Fibroblast of pulmonary artery (primary cell): Measurements from ENCODE around the gene CNTNAP2.

Experiments
- DNase-seq: peaks from one replicate; pipeline ENCODE4 v3.0.0-alpha.2; 2010; ENCODE audit warnings: low read depth
- H3K4me3 ChIP-seq: replicated peaks from 2 replicates; pipeline ENCODE4 v1.5.1; 2011; ENCODE audit warnings: low read depth, mild to moderate bottlenecking, control low read depth, low read length, moderate library complexity
- TF ChIP-seq, protein P1 (sequence below): IDR thresholded peaks from 2 replicates; pipeline ENCODE4 v1.5.1; 2011; ENCODE audit warnings: mild to moderate bottlenecking, control low read depth, low read length, inconsistent platforms; ENCODE audit errors: missing control alignments

Gene CNTNAP2

DNA sequence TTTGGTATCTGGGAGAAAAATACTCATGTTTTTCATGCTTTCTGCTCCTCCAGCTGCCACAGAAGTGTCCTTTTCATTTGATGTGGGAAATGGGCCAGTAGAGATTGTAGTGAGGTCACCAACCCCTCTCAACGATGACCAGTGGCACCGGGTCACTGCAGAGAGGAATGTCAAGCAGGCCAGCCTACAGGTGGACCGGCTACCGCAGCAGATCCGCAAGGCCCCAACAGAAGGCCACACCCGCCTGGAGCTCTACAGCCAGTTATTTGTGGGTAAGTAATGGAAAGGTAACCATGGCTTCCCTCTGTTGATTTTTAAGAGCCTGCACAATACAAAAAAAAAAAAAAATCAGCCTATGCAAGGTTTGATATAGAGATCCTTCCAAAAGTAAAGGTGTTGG lies 2030.8 kb downstream of the CNTNAP2 start:
- DNase-seq, result no peak
- TF ChIP-seq, protein P1, sequence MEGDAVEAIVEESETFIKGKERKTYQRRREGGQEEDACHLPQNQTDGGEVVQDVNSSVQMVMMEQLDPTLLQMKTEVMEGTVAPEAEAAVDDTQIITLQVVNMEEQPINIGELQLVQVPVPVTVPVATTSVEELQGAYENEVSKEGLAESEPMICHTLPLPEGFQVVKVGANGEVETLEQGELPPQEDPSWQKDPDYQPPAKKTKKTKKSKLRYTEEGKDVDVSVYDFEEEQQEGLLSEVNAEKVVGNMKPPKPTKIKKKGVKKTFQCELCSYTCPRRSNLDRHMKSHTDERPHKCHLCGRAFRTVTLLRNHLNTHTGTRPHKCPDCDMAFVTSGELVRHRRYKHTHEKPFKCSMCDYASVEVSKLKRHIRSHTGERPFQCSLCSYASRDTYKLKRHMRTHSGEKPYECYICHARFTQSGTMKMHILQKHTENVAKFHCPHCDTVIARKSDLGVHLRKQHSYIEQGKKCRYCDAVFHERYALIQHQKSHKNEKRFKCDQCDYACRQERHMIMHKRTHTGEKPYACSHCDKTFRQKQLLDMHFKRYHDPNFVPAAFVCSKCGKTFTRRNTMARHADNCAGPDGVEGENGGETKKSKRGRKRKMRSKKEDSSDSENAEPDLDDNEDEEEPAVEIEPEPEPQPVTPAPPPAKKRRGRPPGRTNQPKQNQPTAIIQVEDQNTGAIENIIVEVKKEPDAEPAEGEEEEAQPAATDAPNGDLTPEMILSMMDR, result no peak
- H3K4me3 ChIP-seq, result no peak overlapping the region

DNA sequence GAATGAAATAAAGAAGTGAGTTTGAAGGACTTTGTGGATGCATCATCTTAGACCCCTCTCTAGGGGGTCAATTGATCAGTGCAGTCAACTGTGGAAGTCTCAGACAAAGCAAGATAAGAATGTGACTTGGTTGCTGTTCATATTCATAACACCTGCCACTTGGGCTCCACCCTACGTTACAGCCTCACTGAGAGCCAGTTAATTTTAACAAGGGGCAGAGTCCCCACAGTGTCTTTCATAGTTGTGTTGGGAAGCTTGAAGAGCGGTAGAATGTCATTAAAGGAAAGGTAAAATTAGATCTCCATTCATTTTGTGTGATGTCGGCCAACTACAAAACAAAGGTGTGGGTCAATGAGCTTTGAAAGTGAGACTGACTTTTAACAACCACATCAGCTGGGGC lies 2031.9 kb downstream of the CNTNAP2 start:
- no peak overlapping the region for H3K4me3 ChIP-seq
- TF ChIP-seq, protein P1, result no peak
- DNase-seq, result no peak

DNA sequence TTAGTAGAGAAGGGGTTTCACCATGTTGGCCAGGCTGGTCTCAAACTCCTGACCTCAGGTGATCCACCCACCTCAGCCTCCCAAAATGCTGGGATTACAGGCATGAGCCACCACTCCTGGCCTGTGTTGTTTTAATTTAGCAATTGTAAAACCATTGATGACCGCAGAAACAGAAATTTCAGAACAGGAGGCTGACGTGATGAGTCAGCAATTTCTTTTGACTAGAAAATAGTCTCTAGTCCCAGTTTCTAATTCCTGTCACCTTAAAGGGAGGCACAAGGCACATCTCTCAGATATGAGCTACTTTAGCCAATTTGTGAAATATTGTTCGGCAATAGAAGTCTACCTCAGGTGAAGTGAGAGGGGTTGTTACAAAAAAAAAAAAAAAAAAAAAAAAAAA lies 2033.1 kb downstream of the CNTNAP2 start:
- no peak for DNase-seq

DNA sequence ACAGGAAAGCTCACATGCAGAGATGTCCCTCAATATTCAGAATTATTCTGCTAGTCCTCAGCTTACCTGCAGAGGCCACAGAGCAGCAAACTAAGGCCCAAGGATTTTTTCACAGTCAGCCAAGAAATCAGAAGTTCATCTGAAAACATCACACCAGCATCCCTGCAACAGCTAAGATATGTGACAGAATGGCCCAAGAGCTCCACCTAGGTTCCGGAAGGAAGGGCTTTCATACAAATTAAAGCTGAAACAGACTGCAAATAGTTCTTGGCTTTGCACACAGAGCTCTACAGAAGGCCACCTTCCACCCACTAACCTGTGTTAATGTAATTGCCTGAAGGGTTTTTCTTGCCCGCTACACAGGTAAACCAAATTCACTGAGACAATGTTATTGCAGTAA lies 2035.2 kb downstream of the CNTNAP2 start:
- TF ChIP-seq, protein P1, result no peak
- DNase-seq, result no peak
- H3K4me3 ChIP-seq, result no peak overlapping the region

More for the DNA sequence above, 2033.1 kb downstream of the CNTNAP2 start:
- TF ChIP-seq, protein P1, result no peak
- H3K4me3 ChIP-seq, result no peak overlapping the region

DNA sequence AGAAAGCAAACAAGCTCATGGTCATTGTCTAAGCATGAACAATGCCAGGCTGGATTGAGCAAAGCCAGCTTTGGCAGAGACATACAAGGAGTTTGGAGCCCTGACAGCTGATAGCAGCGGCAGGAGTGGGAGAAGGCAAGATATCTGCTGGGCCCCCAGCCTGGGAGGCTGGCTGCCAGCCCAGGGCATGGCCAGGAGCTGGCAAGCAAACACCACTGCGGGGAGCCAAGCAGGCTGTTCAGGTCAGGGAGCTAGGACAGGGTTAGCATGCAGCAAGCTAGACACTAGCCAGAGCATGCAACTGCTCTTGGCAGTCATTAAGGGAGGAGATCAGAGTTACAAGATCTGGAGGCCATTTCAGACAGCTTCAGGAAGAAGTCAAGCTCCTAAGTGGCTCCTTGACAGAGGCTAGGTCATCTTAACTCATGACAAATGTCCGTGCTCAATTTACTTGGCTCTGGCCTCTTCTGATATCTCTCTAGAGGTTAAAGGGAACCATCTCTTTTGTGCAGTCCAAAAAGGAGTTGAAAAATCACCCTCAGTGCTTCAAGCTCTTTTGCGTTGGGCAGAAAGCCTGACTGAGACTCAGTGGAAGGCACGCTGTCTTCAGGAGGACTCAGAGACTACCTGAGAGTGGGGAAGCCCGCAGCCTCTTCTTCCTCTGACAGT lies 2037.1 kb downstream of the CNTNAP2 start:
- DNase-seq, result peak; percentile 64
- TF ChIP-seq, protein P1, result no peak

DNA sequence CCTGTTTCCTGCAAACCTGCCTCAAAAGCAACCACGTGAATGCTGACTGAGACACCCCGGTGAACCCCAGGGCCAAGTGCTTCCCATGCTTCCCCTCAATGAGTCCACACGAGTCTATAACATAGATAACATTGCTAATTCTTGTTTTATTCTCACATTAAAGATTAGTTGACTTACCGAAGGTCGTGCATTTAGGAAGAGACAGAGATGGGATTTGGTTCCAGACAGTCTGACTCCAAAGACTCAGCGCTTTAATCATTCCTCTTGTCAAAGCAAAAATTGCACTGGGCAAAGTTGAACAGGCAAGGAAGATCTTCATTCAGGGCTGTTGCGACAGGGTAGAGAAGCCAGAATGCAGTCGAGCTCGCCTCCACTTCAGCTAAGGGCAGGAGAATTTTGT lies 2038.4 kb downstream of the CNTNAP2 start:
- peak; percentile 1 for DNase-seq
- no peak overlapping the region for H3K4me3 ChIP-seq
- TF ChIP-seq, protein P1, result no peak

More for the DNA sequence above, 2037.1 kb downstream of the CNTNAP2 start:
- H3K4me3 ChIP-seq, result no peak overlapping the region

DNA sequence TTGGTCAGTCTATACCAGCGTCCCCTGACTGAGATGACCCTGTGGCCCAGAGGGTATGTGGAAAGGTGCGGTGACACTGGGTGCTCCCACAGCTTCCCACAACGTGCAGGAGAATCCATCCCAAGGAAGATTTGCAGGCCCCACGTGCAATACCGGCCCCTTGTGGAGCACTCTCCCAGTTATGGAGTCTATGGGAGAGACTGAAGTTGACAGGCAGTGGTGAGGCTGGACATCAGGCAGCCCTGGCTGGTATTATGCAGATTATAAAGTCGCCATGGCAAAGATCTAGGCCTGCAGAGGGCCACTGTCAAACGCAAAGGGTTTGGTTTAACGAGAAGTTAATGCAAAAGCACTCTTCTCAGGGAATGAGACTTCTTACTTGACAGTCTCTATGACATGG lies 2039.2 kb downstream of the CNTNAP2 start:
- TF ChIP-seq, protein P1, result no peak
- no peak for DNase-seq
- no peak overlapping the region for H3K4me3 ChIP-seq
